ENCODE results near the gene GANAB. TPM values are rescaled to one million over a fixed set of nuclear protein-coding genes. Genes with fewer than 3 reads are reported as not detected.

The GANAB gene
- total and polyA plus RNA-seq, 2 of the 13 experiments (the other 11 are each of a cell fraction or from before 2014, with no cell fraction given), result 99.5 to 234 TPM

- TF ChIP-seq ZBTB7A (CRISPR knock-in tag; IDR thresholded peaks at IDR 0.05) (peak; percentile 30; the same call in 1 of the 2 replicates), MEIS1 (CRISPR knock-in tag; IDR thresholded peaks at IDR 0.05; ENCODE audit: borderline replicate concordance) (no peak), TFE3 (CRISPR knock-in tag; IDR thresholded peaks at IDR 0.05) (no peak), ZKSCAN8 (CRISPR knock-in tag; IDR thresholded peaks at IDR 0.05; ENCODE audit: borderline replicate concordance) (no peak), ZBTB1 (CRISPR knock-in tag; IDR thresholded peaks at IDR 0.05; ENCODE audit: borderline replicate concordance) (no peak), ZNF232 (CRISPR knock-in tag; IDR thresholded peaks at IDR 0.05; ENCODE audit: borderline replicate concordance) (peak; percentile 82; the same call in 1 of the 2 replicates), JDP2 (CRISPR knock-in tag; IDR thresholded peaks at IDR 0.05; ENCODE audit: borderline replicate concordance) (no peak; the same call in 1 of the 2 replicates), SP4 (CRISPR knock-in tag; IDR thresholded peaks at IDR 0.05) (peak; percentile 51; the same call in 1 of the 2 replicates), FOXO1 (CRISPR knock-in tag; IDR thresholded peaks at IDR 0.05) (peak; percentile 2; the same call in 1 of the 2 replicates), ARNTL (CRISPR knock-in tag; IDR thresholded peaks at IDR 0.05) (peak; percentile 21), ZBTB4 (CRISPR knock-in tag; IDR thresholded peaks at IDR 0.05; ENCODE audit: borderline replicate concordance) (0 out of 2 replicates have a peak, but pooled peaks have one; percentile 24), SNAPC2 (CRISPR knock-in tag; IDR thresholded peaks at IDR 0.05) (peak; percentile 44; the same call in 1 of the 2 replicates), ZNF670 (CRISPR knock-in tag; IDR thresholded peaks at IDR 0.05; ENCODE audit: borderline replicate concordance) (0 out of 2 replicates have a peak, but pooled peaks have one; percentile 2), ZNF607 (CRISPR knock-in tag; IDR thresholded peaks at IDR 0.05; ENCODE audit: borderline replicate concordance) (no peak; the same call in 1 of the 2 replicates), ZNF543 (CRISPR knock-in tag; IDR thresholded peaks at IDR 0.05) (no peak; the same call in 1 of the 2 replicates), AHR (CRISPR knock-in tag; IDR thresholded peaks at IDR 0.05) (no peak; the same call in 1 of the 2 replicates), ZNF20 (CRISPR knock-in tag; IDR thresholded peaks at IDR 0.05) (no peak), ZNF292 (CRISPR knock-in tag; IDR thresholded peaks at IDR 0.05; ENCODE audit: borderline replicate concordance, low read depth) (peak; percentile 76), NCOA1 (CRISPR knock-in tag; IDR thresholded peaks at IDR 0.05) (no peak), ZMYM2 (CRISPR knock-in tag; IDR thresholded peaks at IDR 0.05) (no peak; the same call in 1 of the 2 replicates)
Observed at GRCh38 chr11:62671608-62672389, 25.4 kb upstream of the GANAB start, which contains the start of the genes LBHD1 and UQCC3 (continued).
